ENCODE data around the gene CFAP57.
A peak's percentile ranks its signal among the peaks of the same experiment; 100 is the strongest.

The CFAP57 gene

DNA sequence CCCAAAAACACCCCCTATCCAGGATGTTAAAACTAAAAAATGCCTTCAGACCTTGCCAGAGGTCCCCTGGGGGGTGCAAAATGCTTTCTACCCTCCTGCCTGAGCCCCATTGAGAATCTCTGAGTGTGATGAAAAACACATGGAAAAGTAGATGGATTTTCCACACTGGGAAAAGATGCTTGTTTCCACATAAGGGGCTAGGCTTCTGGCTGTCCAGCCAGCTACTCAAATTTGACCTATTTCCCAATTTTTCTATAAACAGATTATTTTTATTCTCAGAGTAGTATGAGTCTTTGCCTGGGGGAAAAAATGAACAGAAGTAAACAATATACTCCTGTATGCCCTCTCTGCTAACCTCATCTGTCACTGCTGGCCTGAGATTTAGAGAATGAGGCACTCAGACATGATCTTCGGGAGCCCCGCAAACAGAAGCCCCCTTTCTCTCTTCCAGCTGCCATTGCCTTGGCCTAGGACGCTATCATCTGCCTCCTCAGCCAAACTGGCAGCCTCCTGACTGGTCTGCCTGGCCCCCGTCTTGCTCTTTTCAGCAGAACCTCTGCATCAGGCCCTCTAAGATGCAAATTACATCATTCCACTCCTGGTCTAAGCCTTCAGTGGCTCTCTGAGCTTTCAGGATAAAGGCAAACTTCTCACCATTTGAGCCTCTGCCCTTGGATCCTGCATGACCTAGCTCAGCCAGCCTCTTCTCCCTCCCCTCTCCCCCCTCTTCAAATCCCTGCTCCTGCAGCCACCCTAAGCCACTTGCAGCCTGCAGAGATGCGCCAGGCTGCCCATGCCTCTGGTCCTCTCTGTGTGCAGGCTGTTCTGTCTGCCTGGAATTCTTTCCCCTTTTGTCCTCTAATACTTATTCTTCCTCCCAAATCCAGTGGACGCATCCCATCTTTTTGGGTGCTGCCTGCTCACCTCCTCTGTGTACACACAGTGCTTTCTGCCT lies 58.0 kb downstream of the CFAP57 start:
- no peak for DNase-seq

DNA sequence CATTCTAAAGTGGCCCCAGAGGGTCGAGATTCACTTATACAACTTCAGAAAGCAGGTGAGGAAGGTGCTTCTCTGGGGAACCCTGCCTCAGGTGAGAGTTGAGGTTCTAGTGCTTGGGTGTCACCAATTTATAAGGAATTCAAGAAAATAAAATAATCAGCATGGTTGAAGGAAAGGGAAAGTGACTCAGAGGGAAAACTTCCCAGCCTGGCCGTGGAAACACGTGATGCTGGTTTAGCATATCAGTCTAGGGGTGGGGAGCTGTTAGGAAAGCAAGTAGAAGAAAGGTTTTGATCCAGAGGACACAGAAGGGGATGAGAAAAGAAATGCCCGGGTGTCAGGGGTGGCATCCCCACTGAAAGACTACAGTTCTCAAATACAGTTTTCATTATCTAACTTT lies 59.9 kb downstream of the CFAP57 start:
- DNase-seq, result peak; percentile 22 to 23

DNA sequence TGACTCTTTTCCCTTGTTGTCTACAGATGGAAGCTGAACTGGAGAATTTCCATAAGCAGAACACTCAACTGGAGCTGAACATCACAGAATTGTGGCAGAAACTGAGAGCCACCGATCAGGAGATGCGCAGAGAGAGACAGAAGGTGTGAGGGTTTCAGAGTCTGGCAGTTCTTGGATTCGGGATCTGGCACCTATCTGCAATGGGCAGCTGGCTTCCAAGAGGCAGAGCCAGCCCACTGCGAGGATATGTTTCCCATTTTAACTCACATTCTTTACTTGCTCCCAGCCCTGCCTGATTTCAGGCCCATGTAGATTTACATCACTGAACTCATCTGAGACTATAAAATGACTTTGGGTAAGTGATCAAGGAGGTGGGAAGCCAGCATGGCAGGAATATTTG lies 60.4 kb downstream of the CFAP57 start:
- DNase-seq, result no peak

DNA sequence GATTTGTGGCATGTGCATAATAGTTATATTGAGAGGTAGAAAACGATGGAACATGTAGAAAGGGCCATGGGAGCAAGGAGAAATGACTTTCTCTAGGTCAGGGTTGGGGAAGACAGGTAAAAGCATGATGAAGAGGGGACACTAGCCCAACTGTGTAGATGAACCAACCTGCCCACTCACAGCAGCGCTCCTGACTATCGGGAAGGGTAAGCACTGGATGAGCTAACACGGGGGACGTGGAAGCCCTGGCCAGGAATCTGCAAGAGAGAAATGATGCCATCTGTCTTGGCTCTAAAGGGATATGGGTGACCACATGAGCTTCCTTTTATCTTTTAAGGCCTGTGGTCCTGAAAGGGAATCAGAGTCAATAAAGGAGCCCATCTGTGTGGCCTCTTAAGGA lies 61.5 kb downstream of the CFAP57 start:
- DNase-seq, result no peak

DNA sequence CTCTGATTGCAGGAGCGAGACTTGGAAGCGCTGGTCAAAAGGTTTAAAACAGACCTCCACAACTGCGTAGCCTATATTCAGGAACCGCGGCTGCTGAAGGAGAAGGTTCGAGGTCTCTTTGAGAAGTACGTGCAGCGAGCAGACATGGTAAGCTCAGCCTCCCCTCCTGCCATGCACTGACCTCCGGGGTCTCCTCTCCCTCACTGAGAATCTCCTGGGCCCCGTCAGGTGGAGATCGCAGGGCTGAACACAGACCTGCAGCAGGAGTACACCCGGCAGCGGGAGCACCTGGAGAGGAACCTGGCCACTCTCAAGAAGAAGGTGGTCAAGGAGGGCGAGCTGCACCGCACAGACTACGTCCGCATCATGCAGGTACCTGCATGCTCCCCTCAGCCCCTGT lies 62.1 kb downstream of the CFAP57 start:
- DNase-seq, result no peak

DNA sequence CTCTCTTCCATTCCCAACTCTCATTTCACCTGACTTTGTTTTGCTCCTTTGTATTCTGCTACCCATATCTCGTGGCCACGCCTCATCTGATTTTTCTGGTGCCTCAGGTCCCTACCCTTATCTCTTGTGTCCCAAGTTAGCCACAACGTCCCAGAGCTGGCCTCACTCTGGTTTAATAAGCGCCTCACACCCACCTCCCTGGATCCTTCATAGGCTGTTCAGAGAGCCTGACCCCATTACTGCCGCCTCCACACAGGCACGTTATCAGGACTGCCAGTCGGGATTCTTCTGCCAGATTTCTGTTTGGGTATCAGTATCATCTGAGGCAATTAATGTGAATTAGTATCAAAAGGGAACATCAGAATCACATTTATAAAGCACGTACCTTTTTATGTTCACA lies 62.9 kb downstream of the CFAP57 start:
- DNase-seq, result no peak

DNA sequence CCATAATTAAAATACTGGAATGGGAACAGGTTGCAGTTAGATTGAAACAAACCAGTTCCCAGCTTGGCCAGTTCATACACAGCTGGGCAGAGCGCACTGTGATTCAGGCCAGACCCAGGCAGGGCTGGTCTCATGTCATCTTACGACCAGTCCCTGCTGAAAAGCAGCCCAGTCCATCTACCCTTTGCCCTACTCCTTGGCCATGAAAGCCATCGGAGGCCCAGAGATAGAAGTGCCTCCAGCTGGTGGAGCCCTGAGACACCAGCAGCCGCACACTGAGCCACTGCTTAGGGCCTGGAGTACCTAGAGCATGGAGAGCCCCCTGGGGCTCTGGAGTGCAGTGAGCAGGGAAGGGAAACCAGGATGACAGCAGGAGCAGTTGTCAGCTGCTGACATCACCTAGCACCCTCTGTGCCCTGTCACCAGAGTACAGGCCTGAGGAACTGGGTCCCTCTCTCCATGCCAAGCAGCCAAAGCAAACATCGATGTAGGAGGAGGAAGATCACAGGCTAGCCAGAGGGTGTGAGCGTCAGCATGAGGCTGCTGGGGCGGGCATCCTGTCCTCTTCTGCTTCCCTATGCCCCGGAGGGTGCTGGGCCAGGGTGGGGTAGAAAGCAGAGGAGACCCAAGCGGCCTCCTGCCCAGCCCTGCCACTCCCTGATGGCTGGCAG lies 63.5 kb downstream of the CFAP57 start:
- DNase-seq, result peak; percentile 5 to 25

DNA sequence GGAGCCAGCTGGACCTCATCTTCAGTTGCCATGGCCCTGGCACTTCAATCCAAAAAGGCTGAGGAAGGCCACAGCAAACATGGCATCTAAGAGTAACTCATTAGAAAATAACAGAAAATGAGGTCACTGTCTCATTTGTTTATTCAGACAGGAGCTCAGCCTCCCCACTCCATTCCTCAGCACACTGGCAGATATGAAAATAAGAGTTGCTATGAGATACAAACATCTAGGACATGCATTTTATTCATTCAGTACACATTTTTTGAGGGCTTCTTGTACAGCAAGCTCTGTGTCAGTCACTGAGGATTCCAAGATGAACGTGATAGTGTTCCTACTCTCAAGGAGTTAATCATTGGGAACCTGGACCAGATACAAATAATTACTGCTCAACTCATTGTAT lies 65.0 kb downstream of the CFAP57 start:
- no peak for DNase-seq

DNA sequence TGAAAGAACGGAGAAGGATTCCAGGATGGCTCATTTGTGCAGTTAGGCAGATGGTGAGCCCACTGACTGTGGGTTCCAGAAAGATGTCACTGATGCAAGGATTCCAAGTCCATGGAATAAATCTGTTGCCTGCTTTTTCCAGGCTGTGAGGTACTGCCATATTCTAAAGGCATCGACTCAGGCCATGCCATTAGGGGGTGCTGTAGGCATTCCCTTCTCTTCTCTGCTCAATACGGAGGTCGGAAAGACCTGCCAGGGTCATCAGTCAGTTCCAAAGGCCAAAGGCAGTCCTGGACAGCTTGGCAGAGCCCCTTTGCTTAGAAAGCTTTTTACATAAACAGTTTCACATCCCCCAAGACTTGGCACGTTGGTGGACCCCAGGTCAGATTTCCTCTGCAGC lies 66.0 kb downstream of the CFAP57 start:
- peak; percentile 49 to 69 for DNase-seq

DNA sequence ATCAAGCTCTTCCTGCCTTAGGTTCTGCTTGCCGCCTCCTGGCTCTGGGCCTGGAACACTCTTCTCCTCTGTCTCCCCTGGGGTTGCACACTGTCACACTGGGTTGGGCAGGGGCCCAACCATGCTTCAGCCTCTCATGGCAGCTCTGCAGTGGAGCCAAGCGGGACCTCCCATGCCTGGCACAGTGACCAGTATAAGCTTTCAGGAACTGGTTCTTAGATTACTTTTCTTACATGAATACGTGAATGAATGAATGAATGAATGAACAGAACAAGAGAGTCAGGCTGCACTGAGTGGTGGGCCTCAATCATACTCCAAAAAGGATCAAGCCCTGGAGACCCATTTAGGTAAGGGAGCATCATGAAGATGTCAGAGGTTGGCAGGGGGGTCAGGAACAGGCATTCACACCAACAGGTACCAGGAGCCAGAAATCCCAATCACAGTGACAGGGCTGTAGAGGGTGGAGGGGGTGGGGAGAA lies 66.9 kb downstream of the CFAP57 start:
- DNase-seq, result no peak

DNA sequence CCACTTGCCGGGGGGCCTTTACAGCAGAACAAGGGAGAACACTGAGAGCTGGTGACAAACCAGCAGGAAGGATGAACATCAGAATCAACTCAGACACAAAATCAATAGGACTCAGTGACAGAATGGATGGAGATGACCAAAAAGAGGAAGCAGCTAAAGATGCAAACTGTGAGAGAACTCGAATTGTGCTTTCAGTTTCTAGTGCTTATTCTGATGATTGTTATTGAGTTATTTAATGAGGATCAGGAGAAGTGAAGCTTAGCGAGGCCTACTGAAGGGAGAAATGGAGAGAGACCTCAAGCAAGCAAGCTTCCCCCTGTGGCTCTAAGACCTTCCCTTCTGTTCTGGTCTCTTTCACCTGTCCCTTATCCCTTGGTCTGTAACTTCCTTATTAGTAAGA lies 67.4 kb downstream of the CFAP57 start:
- DNase-seq, result peak; percentile 36 to 44

DNA sequence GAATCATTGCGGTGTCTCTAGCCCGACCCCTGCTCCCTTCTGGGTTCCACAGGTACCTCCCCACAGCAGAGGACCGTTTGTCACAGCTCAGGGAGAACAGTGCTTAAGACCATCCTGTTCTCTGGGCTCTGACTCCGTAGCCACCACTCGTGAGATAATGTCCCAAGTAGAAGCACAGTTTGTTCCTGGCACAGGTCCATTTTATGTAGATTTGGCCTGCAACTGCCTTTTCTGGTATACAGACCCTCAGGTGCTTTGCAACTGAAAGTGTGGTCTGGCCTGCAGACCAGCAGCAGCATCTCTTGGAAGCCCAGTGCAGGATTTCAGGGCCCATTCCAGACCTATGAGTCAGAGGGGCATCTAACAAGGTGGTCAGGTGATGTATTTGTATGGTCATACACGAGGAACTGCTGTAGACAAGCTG lies 69.3 kb downstream of the CFAP57 start:
- no peak for DNase-seq

DNA sequence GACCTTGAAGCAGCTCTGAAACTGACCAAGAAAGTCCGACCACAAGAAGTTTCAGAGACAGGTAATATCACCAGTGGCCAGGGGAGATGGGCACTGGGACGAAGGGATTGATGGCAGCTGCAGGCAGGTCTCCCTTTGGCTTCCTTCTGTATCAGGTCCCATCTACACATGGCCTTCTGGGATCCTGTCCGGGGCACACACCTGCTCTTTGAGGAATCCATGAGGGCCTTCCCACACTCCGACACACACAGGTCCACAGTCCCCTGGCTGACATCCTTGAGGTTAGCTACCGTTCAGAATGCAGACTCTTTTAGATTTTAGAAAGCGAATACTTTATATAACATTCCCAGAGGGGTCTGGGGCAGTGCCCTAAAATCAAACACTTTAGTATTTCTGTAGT lies 71.2 kb downstream of the CFAP57 start:
- no peak for DNase-seq

DNA sequence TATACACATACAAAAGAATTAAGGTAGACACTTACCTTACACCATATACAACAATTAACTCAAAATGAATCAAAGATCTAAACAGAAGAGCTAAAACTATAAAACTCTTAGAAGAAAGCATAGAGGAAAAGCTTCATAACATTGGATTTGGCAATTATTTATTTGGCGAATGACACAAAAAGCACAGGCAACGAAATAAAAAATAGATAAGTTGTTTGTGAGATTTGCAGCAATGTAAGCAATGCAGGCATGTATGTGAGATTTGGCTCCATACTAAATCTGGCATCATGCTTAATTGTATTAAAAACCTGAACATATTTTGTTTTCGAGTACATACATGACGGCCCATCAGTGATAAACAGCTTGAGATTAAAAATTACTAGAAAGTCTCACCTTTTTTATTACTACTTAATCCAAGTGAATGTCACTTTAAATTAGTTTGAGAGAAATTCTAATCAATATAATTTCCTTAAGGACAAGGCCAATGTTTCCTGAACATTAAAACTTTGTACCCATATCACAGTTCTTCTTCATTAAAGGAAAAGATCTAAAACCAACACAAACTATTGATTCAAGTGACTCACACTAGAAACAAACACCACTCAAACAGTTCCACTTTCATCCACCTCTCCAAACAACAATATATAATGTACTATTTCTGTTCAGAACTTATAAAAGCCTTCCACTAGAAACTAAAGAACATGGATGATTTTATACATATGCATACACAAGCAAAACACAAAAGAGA lies 74.5 kb downstream of the CFAP57 start:
- no peak for DNase-seq

DNA sequence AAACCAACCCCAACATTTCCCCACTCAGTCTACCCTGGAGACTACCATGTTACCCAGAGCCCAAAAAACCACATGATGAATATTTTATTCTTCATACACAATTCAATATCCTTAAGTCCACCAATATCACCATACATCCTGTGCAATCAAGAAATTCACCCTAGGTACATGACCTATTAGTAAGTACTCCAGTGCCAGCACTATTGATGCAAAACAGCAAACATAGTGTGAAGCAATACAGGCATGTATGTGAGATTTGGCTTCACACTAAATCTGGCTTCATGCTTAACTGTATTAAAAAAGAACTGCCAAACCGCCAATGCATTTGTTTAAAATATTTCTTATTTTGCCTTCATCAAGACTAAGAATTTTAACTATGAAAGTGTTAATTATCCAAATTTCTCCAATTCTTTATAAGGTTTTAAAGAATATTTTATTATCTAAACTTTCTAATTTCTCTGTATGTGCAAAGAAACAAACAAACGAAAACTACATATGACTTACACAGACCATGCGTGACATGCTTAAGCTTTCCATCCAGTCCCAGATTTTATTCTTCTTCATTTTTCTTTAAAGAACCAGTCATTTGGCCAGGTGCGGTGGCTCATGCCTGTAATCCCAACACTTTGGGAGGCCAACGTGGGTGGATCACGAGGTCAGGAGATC lies 75.3 kb downstream of the CFAP57 start:
- no peak for DNase-seq

DNA sequence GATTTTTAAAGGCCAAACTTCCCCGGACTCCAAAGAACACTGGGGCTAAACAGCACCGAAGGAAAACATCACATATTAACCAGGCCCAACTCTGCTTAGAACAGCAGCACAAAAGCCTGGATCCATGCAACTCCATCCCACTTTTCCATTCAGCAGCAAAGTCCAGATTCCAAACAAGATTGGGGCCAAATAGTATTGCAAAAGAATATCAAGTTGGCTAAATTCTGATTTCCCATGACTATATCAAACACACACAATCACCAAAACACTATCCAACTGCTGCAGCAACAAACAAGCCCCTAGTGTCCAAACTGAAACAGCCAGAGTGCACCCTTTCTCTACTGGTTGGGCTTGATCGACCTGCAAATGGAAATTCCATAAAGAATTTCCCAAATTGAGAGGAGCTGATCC lies 78.2 kb downstream of the CFAP57 start:
- no peak for DNase-seq

DNA sequence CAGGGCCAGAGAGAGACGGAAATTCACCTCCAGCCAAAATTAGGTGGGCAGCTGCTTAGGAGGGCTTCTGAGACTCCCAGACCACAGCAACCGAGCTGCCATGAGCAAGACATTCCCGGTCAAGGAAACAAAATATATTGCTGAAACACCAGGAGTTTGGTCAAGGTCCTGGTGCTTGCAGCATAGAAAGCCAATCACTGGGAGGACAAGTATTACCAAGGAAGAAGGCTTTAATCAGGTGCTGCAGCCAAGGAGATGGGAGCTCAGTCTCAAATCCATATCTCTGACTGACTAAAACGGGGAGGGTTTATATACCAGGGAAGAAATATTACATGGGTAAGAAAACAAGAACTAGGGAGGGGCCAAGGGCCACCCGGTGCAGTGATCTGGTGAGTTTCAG lies 78.9 kb downstream of the CFAP57 start:
- no peak for DNase-seq

DNA sequence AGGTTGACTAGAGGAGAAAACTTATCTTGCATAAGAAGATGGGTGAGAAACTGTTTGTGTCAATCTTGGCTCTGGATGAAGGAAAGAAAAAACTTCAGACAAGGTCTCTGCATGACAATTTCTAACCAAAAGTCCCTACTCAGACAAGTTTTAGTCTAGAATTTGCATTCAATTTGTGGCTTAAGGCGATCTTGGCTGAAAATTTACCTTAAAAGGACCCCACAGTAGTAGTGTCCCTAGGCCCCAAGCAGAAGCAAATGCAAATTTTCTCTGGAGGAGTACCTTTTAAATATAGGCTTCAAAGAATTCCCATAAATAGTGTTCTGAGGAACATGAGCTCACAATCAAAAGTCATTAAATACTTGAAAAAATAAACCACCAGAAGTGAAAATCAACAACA lies 80.1 kb downstream of the CFAP57 start:
- DNase-seq, result no peak

DNA sequence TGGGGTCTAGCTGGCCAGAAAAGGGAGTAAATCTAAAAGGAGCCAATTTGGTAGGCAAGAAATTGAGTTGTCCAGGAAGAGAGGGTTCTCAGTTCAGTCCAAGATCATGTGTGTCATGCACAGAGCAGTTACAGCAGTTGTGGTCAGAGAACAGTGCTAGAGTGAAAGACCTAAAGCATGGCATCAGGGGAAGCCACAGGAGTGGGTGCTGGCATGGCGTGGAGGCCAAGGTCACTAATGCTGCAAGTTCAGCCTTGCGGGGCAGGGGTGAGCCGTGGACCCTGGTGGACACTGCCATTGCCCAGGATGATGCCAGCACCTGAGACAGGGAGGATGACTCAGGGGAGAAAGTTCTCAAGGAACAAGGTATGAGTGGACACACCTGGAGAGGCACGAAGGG lies 81.0 kb downstream of the CFAP57 start:
- no peak for DNase-seq

DNA sequence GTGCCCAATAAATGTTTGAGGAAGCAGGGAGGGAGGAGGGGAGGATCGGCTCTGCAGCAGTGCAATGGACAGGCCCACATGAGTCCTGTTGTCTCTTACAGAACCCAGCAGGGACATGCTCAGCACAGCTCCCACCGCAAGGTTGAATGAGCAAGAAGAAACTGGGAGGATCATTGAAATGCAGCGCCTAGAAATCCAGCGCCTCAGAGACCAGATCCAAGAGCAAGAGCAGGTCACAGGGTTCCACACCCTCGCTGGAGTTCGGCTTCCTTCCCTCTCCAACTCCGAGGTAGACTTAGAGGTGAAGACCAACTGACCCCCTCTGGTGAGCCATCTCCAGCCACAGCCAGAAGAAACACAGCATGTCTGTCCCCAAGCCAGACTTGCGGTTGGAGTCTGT lies 81.7 kb downstream of the CFAP57 start:
- DNase-seq, result no peak

DNA sequence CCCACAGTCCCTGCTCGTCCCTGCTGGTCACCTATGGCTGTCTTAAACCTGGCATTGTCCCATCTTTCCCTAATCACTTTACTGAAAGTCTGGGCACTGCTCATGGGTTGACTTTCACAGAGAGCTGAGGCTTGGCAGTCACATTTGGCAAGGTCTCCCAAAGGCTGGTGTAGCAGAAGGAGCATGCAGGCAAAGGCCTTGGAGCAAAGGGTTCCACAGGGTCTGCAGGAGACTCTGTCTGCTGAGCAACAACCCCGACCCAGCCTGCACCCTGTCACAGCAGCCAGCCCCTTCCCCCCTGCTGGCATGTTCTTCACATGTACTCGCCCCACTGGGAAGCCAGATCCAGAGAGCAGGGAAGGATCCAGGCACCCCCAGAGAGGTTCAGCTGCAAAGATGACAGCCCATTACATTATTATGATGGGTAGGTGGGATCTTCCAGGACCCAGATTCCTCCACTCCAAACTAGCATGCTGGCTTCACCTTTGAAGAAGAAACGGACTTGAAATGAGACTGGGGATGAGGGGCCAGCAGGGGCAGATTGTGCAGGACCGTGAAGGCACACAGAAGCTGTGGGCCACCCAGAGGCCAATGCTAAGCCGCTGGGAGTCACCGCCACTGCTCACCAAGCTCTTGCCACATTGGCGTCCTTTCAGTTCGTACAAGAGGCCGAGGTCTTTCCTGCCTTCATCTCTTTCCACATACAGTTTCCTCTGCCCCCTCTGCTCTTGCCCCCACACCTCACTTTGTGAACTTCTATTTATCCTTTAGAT lies 83.5 kb downstream of the CFAP57 start:
- no peak for DNase-seq

Measured in inflammatory macrophage treated with lipopolysaccharide for 1 hour (primary cell).